ENCODE measurements around the gene MYL12B. TPM values are rescaled to one million over a fixed set of nuclear protein-coding genes. Genes with fewer than 3 reads are reported as not detected.

The MYL12B gene
- total RNA-seq, 1 donor from 2014 or later = 176 TPM

- intact Hi-C loops (cut with micrococcal nuclease) = loop anchor here (2.0 to 5.0 kb wide), 3 partner anchors 173 to 387 kb away; partner anchors contain the start of gene TGIF1
- H3K27me3 ChIP-seq (ENCODE audit: low read depth) = no peaks in the 10 kb centered on the region
- no peak overlapping the region for H3K4me3 ChIP-seq
- no peak overlapping the region for H3K27ac ChIP-seq (replicated peaks)
- DNase-seq = no peak
- H3K36me3 ChIP-seq = peaks cover 45% of the 10 kb centered on the region
- TF ChIP-seq CTCF (IDR thresholded peaks at IDR 0.05; ENCODE audit: borderline replicate concordance) = no peak
- H3K4me1 ChIP-seq = peaks cover 26% of the 10 kb centered on the region
- H3K9me3 ChIP-seq (replicated peaks) = no peaks in the 10 kb centered on the region
Observed at GRCh38 chr18:3279201-3280185, 17.6 kb downstream of the MYL12B start.

GRCh38 chr18:3281456-3282400, 19.8 kb downstream of the MYL12B start:
- peak; percentile 79 for TF ChIP-seq CTCF (IDR thresholded peaks at IDR 0.05; ENCODE audit: borderline replicate concordance)
- H3K27ac ChIP-seq (replicated peaks) = peak overlapping the region; percentile 47
- no peaks in the 10 kb centered on the region for H3K9me3 ChIP-seq (replicated peaks)
- no peaks in the 10 kb centered on the region for H3K27me3 ChIP-seq (ENCODE audit: low read depth)
- intact Hi-C loops (cut with micrococcal nuclease) = loop anchor here (2.0 to 5.0 kb wide), 2 partner anchors 306 to 385 kb away; no protein-coding TSS in a partner anchor
- H3K4me1 ChIP-seq = peaks cover 26% of the 10 kb centered on the region
- no peak for DNase-seq
- peaks cover 22% of the 10 kb centered on the region for H3K36me3 ChIP-seq
- H3K4me3 ChIP-seq = peak overlapping the region; percentile 51

GRCh38 chr18:3283253-3283863, 21.4 kb downstream of the MYL12B start:
- Histone ChIP-seq H3K4me1 (peaks cover 26% of the 10 kb centered on the region), H3K27me3 (ENCODE audit: low read depth) (no peaks in the 10 kb centered on the region), H3K27ac (replicated peaks) (peak overlapping the region; percentile 47), H3K9me3 (replicated peaks) (no peaks in the 10 kb centered on the region), H3K36me3 (peaks cover 6% of the 10 kb centered on the region), H3K4me3 (peak overlapping the region; percentile 51)
- no peak for TF ChIP-seq CTCF (IDR thresholded peaks at IDR 0.05; ENCODE audit: borderline replicate concordance)
- DNase-seq = no peak
- intact Hi-C loops (cut with micrococcal nuclease) = loop anchor here (5.0 kb wide), 1 partner anchor 304 kb away; no protein-coding TSS in a partner anchor

- no peak for DNase-seq
- no peak for TF ChIP-seq CTCF (IDR thresholded peaks at IDR 0.05; ENCODE audit: borderline replicate concordance)
- peaks cover under 1% of the 10 kb centered on the region for H3K36me3 ChIP-seq
- H3K4me1 ChIP-seq = peaks cover 26% of the 10 kb centered on the region
- no peaks in the 10 kb centered on the region for H3K27me3 ChIP-seq (ENCODE audit: low read depth)
- no peaks in the 10 kb centered on the region for H3K9me3 ChIP-seq (replicated peaks)
- no peak overlapping the region for H3K4me3 ChIP-seq
- intact Hi-C loops (cut with micrococcal nuclease) = loop anchor here (5.0 kb wide), 1 partner anchor 303 kb away; no protein-coding TSS in a partner anchor
- H3K27ac ChIP-seq (replicated peaks) = peak overlapping the region; percentile 47
Observed at GRCh38 chr18:3283908-3284307, 22.0 kb downstream of the MYL12B start.
